WTC11 (cell line): ENCODE data around the gene RAB10. TPM values are rescaled to one million over a fixed set of nuclear protein-coding genes. Genes with fewer than 3 reads are reported as not detected.
"Not testable (repeated sequence)": the region's sequence is repeated elsewhere in the genome, so short reads cannot be mapped to it uniquely, and the experiment has no call there.

Source experiments
- ATAC-seq: fragments of 200-7000 bp; cut with Tn5 transposase; 2 replicates; pipeline ENCODE4 v1.10.0; 2021; ENCODE audit warnings: mild to moderate bottlenecking, moderate library complexity
- CTCF ChIA-PET: fragments of 300-600 bp; sonication (Branson Sonifier 250); formaldehyde crosslinking; loops from one replicate; lab custom pipeline; 2021; ENCODE audit warnings: antibody characterized with exemption; lab: Charles Lee
- POLR2A ChIA-PET: fragments of 350-600 bp; sonication (Branson Sonifier 250); formaldehyde crosslinking; loops from one replicate; lab custom pipeline; 2021; ENCODE audit warnings: antibody characterized with exemption; lab: Charles Lee
- DNase-seq: peaks from one replicate; pipeline ENCODE4 v3.0.0; 2021; ENCODE audit warnings: low spot score
- H3K27ac Mint-ChIP-seq: 2 replicates; pipeline ENCODE4 v1.8.0; 2021; ENCODE audit warnings: mixed read lengths
- H3K27me3 Mint-ChIP-seq: 2 replicates; pipeline ENCODE4 v1.8.0; 2021; ENCODE audit warnings: low read depth, mild to moderate bottlenecking, moderate library complexity, mixed read lengths
- H3K36me3 Mint-ChIP-seq: 2 replicates; pipeline ENCODE4 v1.8.0; 2021; ENCODE audit warnings: mixed read lengths
- H3K4me1 Mint-ChIP-seq: 2 replicates; pipeline ENCODE4 v1.8.0; 2022; ENCODE audit warnings: mixed read lengths
- H3K4me3 Mint-ChIP-seq: 2 replicates; pipeline ENCODE4 v1.8.0; 2021; ENCODE audit warnings: mild to moderate bottlenecking, moderate library complexity, mixed read lengths
- H3K9me3 Mint-ChIP-seq: 2 replicates; pipeline ENCODE4 v1.8.0; 2021; ENCODE audit warnings: mixed read lengths
- AR ChIP-seq: fragments of 250-450 bp; sonication (Bioruptor Pico); IDR thresholded peaks from 2 replicates; pipeline ENCODE4 v1.9.0; 2021; ENCODE audit warnings: mild to moderate bottlenecking
- ATF1 ChIP-seq: sonication (generic); formaldehyde crosslinking; IDR thresholded peaks from 2 replicates; pipeline ENCODE4 v1.8.1; 2023; ENCODE audit warnings: mild to moderate bottlenecking, moderate library complexity, missing genetic modification reagents
- CDX4 ChIP-seq: fragments of 250-450 bp; sonication (Bioruptor Pico); IDR thresholded peaks from 2 replicates; pipeline ENCODE4 v1.9.0; 2021; ENCODE audit warnings: moderate library complexity, mild to moderate bottlenecking, inconsistent platforms, borderline replicate concordance
- E2F1 ChIP-seq: sonication (generic); formaldehyde crosslinking; IDR thresholded peaks from 2 replicates; pipeline ENCODE4 v1.8.0; 2022; ENCODE audit warnings: mild to moderate bottlenecking, missing genetic modification reagents
- E2F4 ChIP-seq: sonication (generic); formaldehyde crosslinking; IDR thresholded peaks from 2 replicates; pipeline ENCODE4 v1.8.1; 2022; ENCODE audit warnings: low read depth, mild to moderate bottlenecking, moderate library complexity, missing genetic modification reagents, borderline replicate concordance
- EMX1 ChIP-seq: fragments of 250-450 bp; sonication (Bioruptor Pico); IDR thresholded peaks from 2 replicates; pipeline ENCODE4 v1.8.0; 2021; ENCODE audit warnings: mild to moderate bottlenecking
- MAX ChIP-seq: sonication (generic); formaldehyde crosslinking; IDR thresholded peaks from 2 replicates; pipeline ENCODE4 v1.8.0; 2022; ENCODE audit warnings: mild to moderate bottlenecking, missing genetic modification reagents
- MLX ChIP-seq: sonication (generic); formaldehyde crosslinking; IDR thresholded peaks from 2 replicates; pipeline ENCODE4 v1.8.1; 2023; ENCODE audit warnings: mild to moderate bottlenecking, missing genetic modification reagents, moderate library complexity
- RORB ChIP-seq: fragments of 250-450 bp; sonication (Bioruptor Pico); IDR thresholded peaks from 2 replicates; pipeline ENCODE4 v1.9.0; 2021; ENCODE audit warnings: mild to moderate bottlenecking
- SP1 ChIP-seq: sonication (generic); formaldehyde crosslinking; conservative IDR thresholded peaks from 2 replicates; pipeline ENCODE4 v1.8.1; 2022; ENCODE audit warnings: missing genetic modification reagents
- TEAD1 ChIP-seq: sonication (generic); formaldehyde crosslinking; IDR thresholded peaks from 2 replicates; pipeline ENCODE4 v1.8.0; 2022; ENCODE audit warnings: mild to moderate bottlenecking, missing genetic modification reagents
- USF1 ChIP-seq: sonication (generic); formaldehyde crosslinking; IDR thresholded peaks from 2 replicates; pipeline ENCODE4 v1.8.0; 2022; ENCODE audit warnings: mild to moderate bottlenecking, missing genetic modification reagents
- ZNF416 ChIP-seq: fragments of 250-450 bp; sonication (Bioruptor Pico); IDR thresholded peaks from 2 replicates; pipeline ENCODE4 v1.9.0; 2021; ENCODE audit warnings: mild to moderate bottlenecking, inconsistent platforms
- total RNA-seq: library from RNA; stranded (reverse); gene quantifications from 3 replicates; pipeline ENCODE4 v1.2.3, GENCODE V29; 2021

Gene RAB10
- total RNA-seq, 1 experiment from 2014 or later: 127 TPM

- TF ChIP-seq AR (CRISPR knock-in tag) (no peak), ATF1 (CRISPR knock-in tag) (no peak), EMX1 (CRISPR knock-in tag) (no peak), E2F4 (no peak), E2F1 (CRISPR knock-in tag) (no peak), CDX4 (no peak), MAX (no peak), MLX (no peak)
Measured at GRCh38 chr2:26013668-26014067, 20.2 kb upstream of the RAB10 start (continued).

- TF ChIP-seq USF1 (CRISPR knock-in tag) (no peak), SP1 (no peak), ZNF416 (CRISPR knock-in tag) (no peak), TEAD1 (CRISPR knock-in tag) (no peak), EMX1 (CRISPR knock-in tag) (no peak), RORB (CRISPR knock-in tag) (no peak)
- TF ChIP-seq, all 79 proteins: peak for 0
- no peaks in the 10 kb centered on the region for H3K9me3 Mint-ChIP-seq
- CTCF ChIA-PET: no interaction called here
- H3K36me3 Mint-ChIP-seq: no peaks in the 10 kb centered on the region
- ATAC-seq: no peak
- no peak overlapping the region for H3K4me3 Mint-ChIP-seq
- no peak for DNase-seq
- no peak overlapping the region for H3K27ac Mint-ChIP-seq
- H3K4me1 Mint-ChIP-seq: peaks cover 25% of the 10 kb centered on the region
- POLR2A ChIA-PET: interaction anchor here (0.6 kb wide), 1 partner anchor 137 kb away, joined by 4 read pairs; no protein-coding TSS in a partner anchor
- no peaks in the 10 kb centered on the region for H3K27me3 Mint-ChIP-seq
Measured at GRCh38 chr2:26016012-26016705, 17.7 kb upstream of the RAB10 start.

- POLR2A ChIA-PET: interaction anchor here (0.6 kb wide), 1 partner anchor 138 kb away, joined by 4 read pairs; no protein-coding TSS in a partner anchor
- CTCF ChIA-PET, H3K36me3 Mint-ChIP-seq, DNase-seq, ATAC-seq, H3K27me3 Mint-ChIP-seq, H3K27ac Mint-ChIP-seq, H3K4me3 Mint-ChIP-seq, H3K9me3 Mint-ChIP-seq: not testable (repeated sequence)
- peaks cover 19% of the 10 kb centered on the region for H3K4me1 Mint-ChIP-seq
Measured at GRCh38 chr2:26016706-26017045, 17.2 kb upstream of the RAB10 start.
